BLaER1 treated with 17β-estradiol and CSF1 and Interleukin-3, amounts not matched to agents 10 nM and 100 nM (cell line): ENCODE measurements around the gene PARD3.
"Not testable (repeated sequence)": the region's sequence is repeated elsewhere in the genome, so short reads cannot be mapped to it uniquely, and the experiment has no call there.

Source experiments
- H3K27ac ChIP-seq, 11 experiments: shearing (Covaris generic); formaldehyde crosslinking; 2 replicates each; pipeline ENCODE4 v1.8.1; 2022
- H3K27me3 ChIP-seq, 11 experiments: shearing (Covaris generic); formaldehyde crosslinking; 2 replicates each; pipeline ENCODE4 v1.8.1; 2022
- H3K36me3 ChIP-seq, 11 experiments: shearing (Covaris generic); formaldehyde crosslinking; 2 replicates each; pipeline ENCODE4 v1.8.1; 2022
- H3K4me1 ChIP-seq, 10 experiments: shearing (Covaris generic); formaldehyde crosslinking; 2 replicates each; pipeline ENCODE4 v1.8.1; 2022
- H3K4me2 ChIP-seq, 11 experiments: shearing (Covaris generic); formaldehyde crosslinking; 2 replicates each; pipeline ENCODE4 v1.8.1; 2022
- H3K4me3 ChIP-seq, 10 experiments: shearing (Covaris generic); formaldehyde crosslinking; 2 replicates each; pipeline ENCODE4 v1.8.1; 2022
- H3K9ac ChIP-seq, 11 experiments: shearing (Covaris generic); formaldehyde crosslinking; 2 replicates each; pipeline ENCODE4 v1.8.1; 2022
- H3K9me3 ChIP-seq, 11 experiments: shearing (Covaris generic); formaldehyde crosslinking; replicated peaks in 1 of 11; 2 replicates each; pipeline ENCODE4 v1.8.1; 2022
- H4K20me1 ChIP-seq, 11 experiments: shearing (Covaris generic); formaldehyde crosslinking; 2 replicates each; pipeline ENCODE4 v1.8.1; 2022
- Cebpa-rat ChIP-seq, 11 experiments: shearing (Covaris generic); IDR thresholded peaks; 2 replicates each; pipeline ENCODE4 v1.8.1; 2022

Gene PARD3

GRCh38 chr10:34358729-34359434 is 456.2 kb downstream of the PARD3 start:
- Histone ChIP-seq H3K4me3 (no peak overlapping the region), H3K4me2 (no peak overlapping the region), H3K36me3 (peaks cover 0 to 50% (median 38%) of the 10 kb centered on the region in 11 experiments; a peak in 17 of 22 replicates), H3K27me3 (no peaks in the 10 kb centered on the region), H3K27ac (no peak overlapping the region), H3K9ac (no peak overlapping the region), H3K9me3 (peaks cover 0 to 13% (median 0%) of the 10 kb centered on the region in 11 experiments; a peak in 6 of 22 replicates), H3K4me1 (no peaks in the 10 kb centered on the region), H4K20me1 (no peaks in the 10 kb centered on the region)
- TF ChIP-seq Cebpa-rat (IDR thresholded peaks at IDR 0.05), result no peak

DNA sequence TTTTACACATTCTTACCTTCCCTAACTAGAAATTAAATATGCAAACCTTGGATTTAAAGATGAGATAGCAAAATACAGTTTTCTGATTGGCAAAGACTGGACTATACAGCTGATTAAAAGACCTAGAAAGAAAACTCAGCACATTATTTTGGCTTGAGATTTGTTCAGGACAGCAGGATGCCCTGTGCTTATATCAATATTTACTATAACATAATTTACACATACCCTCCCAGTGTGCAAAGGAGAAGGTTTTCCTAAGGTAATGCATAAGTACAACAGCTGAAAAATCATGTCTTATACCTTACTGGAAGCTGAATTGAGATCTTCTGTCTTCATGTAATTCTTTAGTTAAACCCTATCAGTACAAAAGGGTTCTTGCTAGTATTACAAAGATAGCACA is 458.6 kb downstream of the PARD3 start:
- Histone ChIP-seq H3K27ac (no peak overlapping the region), H3K9me3 (peaks cover 0 to 22% (median 8%) of the 10 kb centered on the region in 11 experiments; a peak in 14 of 22 replicates)
- no peak for TF ChIP-seq Cebpa-rat (IDR thresholded peaks at IDR 0.05)

DNA sequence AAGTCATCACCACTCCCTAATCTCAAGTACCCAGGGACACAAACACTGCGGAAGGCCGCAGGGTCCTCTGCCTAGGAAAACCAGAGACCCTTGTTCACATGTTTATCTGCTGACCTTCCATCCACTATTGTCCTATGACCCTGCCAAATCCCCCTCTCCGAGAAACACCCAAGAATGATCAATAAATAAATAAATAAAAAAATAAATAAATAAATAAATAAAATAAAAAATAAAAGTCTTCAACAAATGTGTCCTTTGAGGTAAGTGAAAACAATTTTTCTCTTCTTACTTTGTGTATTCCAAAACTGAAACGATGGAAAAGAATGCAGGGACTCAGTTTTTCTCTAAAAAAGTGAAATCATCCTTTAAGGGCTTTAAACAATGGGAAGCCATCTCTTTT is 461.6 kb downstream of the PARD3 start:
- not testable (repeated sequence) for H3K4me3 ChIP-seq, H3K4me2 ChIP-seq, H3K27me3 ChIP-seq, H3K4me1 ChIP-seq, H4K20me1 ChIP-seq, H3K9ac ChIP-seq, H3K27ac ChIP-seq
- Histone ChIP-seq H3K36me3 (peaks cover 0 to 45% (median 26%) of the 10 kb centered on the region in 11 experiments; a peak in 17 of 22 replicates), H3K9me3 (peaks cover 4 to 27% (median 12%) of the 10 kb centered on the region in 11 experiments; a peak in 16 of 22 replicates)

More for the DNA sequence above, 458.6 kb downstream of the PARD3 start:
- no peak overlapping the region for H3K4me2 ChIP-seq
- H3K9ac ChIP-seq, result no peak overlapping the region
- H3K4me3 ChIP-seq, result no peak overlapping the region
- H3K36me3 ChIP-seq, result peaks cover 0 to 52% (median 36%) of the 10 kb centered on the region in 11 experiments; a peak in 17 of 22 replicates
- H3K27me3 ChIP-seq, result no peaks in the 10 kb centered on the region
- H4K20me1 ChIP-seq, result no peaks in the 10 kb centered on the region
- H3K4me1 ChIP-seq, result no peaks in the 10 kb centered on the region

- not testable (repeated sequence) for H3K27me3 ChIP-seq, H3K9ac ChIP-seq, H3K4me1 ChIP-seq, H3K27ac ChIP-seq, H4K20me1 ChIP-seq, H3K4me3 ChIP-seq, H3K4me2 ChIP-seq
- peaks cover 4 to 27% (median 12%) of the 10 kb centered on the region in 11 experiments; a peak in 16 of 22 replicates for H3K9me3 ChIP-seq
- H3K36me3 ChIP-seq, result peaks cover 0 to 45% (median 29%) of the 10 kb centered on the region in 11 experiments; a peak in 15 of 22 replicates
These were observed 462.4 kb downstream of the PARD3 start for GRCh38 chr10:34352599-34353204.

DNA sequence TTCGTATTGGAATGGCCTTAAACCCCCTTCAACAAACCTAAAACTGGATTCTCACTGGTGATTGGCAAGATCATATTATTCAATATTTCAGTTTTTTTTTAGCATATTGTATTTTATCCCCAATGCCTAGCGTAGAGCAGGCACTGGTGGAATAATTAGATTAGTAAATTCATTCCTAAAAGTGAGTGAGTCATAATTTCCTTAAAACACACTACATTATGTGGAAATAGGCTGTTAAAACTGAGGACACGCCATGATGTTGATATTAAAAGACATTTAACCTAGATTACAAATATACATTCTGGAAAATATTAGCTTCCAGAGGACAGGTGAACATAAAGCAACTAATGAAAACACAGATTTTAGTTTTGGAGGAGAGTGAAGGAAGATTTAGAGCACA is 463.9 kb downstream of the PARD3 start:
- Histone ChIP-seq H3K4me1 (peaks cover 0 to 5% (median 0%) of the 10 kb centered on the region in 10 experiments; a peak in 1 of 20 replicates), H3K9me3 (peaks cover 4 to 27% (median 12%) of the 10 kb centered on the region in 11 experiments; a peak in 16 of 22 replicates), H3K9ac (no peak overlapping the region), H3K4me2 (no peak overlapping the region), H3K27me3 (no peaks in the 10 kb centered on the region), H3K4me3 (no peak overlapping the region), H4K20me1 (no peaks in the 10 kb centered on the region), H3K36me3 (peaks cover 0 to 58% (median 40%) of the 10 kb centered on the region in 11 experiments; a peak in 15 of 22 replicates), H3K27ac (no peak overlapping the region)
- no peak for TF ChIP-seq Cebpa-rat (IDR thresholded peaks at IDR 0.05)

GRCh38 chr10:34348917-34349485 is 466.1 kb downstream of the PARD3 start:
- H4K20me1 ChIP-seq, result no peaks in the 10 kb centered on the region
- no peak for TF ChIP-seq Cebpa-rat (IDR thresholded peaks at IDR 0.05)
- H3K27me3 ChIP-seq, result no peaks in the 10 kb centered on the region
- peaks cover 0 to 19% (median 6%) of the 10 kb centered on the region in 10 experiments; a peak in 10 of 20 replicates for H3K4me1 ChIP-seq
- H3K9me3 ChIP-seq, result peaks cover 4 to 18% (median 9%) of the 10 kb centered on the region in 11 experiments; a peak in 15 of 22 replicates
- H3K36me3 ChIP-seq, result peaks cover 0 to 48% (median 25%) of the 10 kb centered on the region in 11 experiments; a peak in 11 of 22 replicates
- H3K27ac ChIP-seq, result no peak overlapping the region
- H3K9ac ChIP-seq, result no peak overlapping the region
- no peak overlapping the region for H3K4me3 ChIP-seq
- H3K4me2 ChIP-seq, result no peak overlapping the region

GRCh38 chr10:34348021-34348420 is 467.1 kb downstream of the PARD3 start:
- Histone ChIP-seq H3K4me1 (peaks cover 0 to 19% (median 6%) of the 10 kb centered on the region in 10 experiments; a peak in 10 of 20 replicates), H3K36me3 (peaks cover 0 to 40% (median 22%) of the 10 kb centered on the region in 11 experiments; a peak in 10 of 22 replicates), H3K27me3 (no peaks in the 10 kb centered on the region), H3K4me2 (no peak overlapping the region), H3K27ac (no peak overlapping the region), H3K9me3 (peaks cover 4 to 15% (median 7%) of the 10 kb centered on the region in 11 experiments; a peak in 15 of 22 replicates), H3K4me3 (no peak overlapping the region), H4K20me1 (no peaks in the 10 kb centered on the region), H3K9ac (no peak overlapping the region)
- TF ChIP-seq Cebpa-rat (IDR thresholded peaks at IDR 0.05), result no peak

DNA sequence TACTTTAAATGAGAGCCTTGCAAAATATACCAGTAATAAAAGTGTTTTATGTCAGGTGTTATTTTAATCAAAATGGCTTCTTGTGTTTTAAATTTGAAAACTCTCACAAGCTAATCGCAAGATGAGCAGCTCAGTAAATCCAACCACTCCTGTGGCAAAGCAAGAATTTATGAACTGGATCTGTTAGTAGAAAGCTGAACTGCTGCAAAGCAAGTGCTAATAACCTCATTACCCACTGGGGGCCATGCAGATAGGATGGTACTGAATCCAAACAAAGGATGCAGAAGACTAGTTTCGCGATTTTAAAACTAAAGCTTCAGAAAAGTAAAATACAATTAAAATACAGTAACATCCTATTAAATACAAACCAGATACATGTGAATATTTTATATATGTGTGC is 468.0 kb downstream of the PARD3 start:
- H3K4me2 ChIP-seq, result no peak overlapping the region
- TF ChIP-seq Cebpa-rat (IDR thresholded peaks at IDR 0.05), result no peak
- no peak overlapping the region for H3K9ac ChIP-seq

GRCh38 chr10:34346516-34347100 is 468.5 kb downstream of the PARD3 start:
- no peaks in the 10 kb centered on the region for H3K27me3 ChIP-seq
- no peak overlapping the region for H3K4me3 ChIP-seq
- no peak overlapping the region for H3K9ac ChIP-seq
- H3K36me3 ChIP-seq, result peaks cover 0 to 36% (median 22%) of the 10 kb centered on the region in 11 experiments; a peak in 9 of 22 replicates
- no peak overlapping the region for H3K4me2 ChIP-seq
- H3K4me1 ChIP-seq, result peaks cover 0 to 19% (median 6%) of the 10 kb centered on the region in 10 experiments; a peak in 10 of 20 replicates
- H4K20me1 ChIP-seq, result no peaks in the 10 kb centered on the region
- no peak overlapping the region for H3K27ac ChIP-seq
- H3K9me3 ChIP-seq, result peaks cover 0 to 8% (median 4%) of the 10 kb centered on the region in 11 experiments; a peak in 6 of 22 replicates
- TF ChIP-seq Cebpa-rat (IDR thresholded peaks at IDR 0.05), result no peak

More for the DNA sequence above, 468.0 kb downstream of the PARD3 start:
- Histone ChIP-seq H3K9me3 (peaks cover 0 to 8% (median 4%) of the 10 kb centered on the region in 11 experiments; a peak in 6 of 22 replicates), H3K4me1 (peaks cover 0 to 19% (median 6%) of the 10 kb centered on the region in 10 experiments; a peak in 10 of 20 replicates), H3K36me3 (peaks cover 0 to 36% (median 22%) of the 10 kb centered on the region in 11 experiments; a peak in 9 of 22 replicates), H3K27me3 (no peaks in the 10 kb centered on the region), H3K4me3 (no peak overlapping the region), H4K20me1 (no peaks in the 10 kb centered on the region), H3K27ac (no peak overlapping the region)
